ENCODE measurements around the gene ZBTB20. TPM values are rescaled to one million over a fixed set of nuclear protein-coding genes. Genes with fewer than 3 reads are reported as not detected.

ZBTB20 gene
- total RNA-seq, 4 donors from 2014 or later, result 46.1 to 102 (median 81.9) TPM

- DNase-seq (ENCODE audit: low spot score), result no peak
- no peak for TF ChIP-seq CTCF (IDR thresholded peaks at IDR 0.05)
- no peak for ATAC-seq (ENCODE audit: low FRiP score)
Observed at GRCh38 chr3:114668099-114668498, 479.0 kb downstream of the ZBTB20 start.

- no peak for TF ChIP-seq CTCF (IDR thresholded peaks at IDR 0.05)
- ATAC-seq (ENCODE audit: low FRiP score) (no peak), DNase-seq (ENCODE audit: low spot score) (no peak)
Observed at GRCh38 chr3:114666623-114667022, 480.5 kb downstream of the ZBTB20 start.

- no peak for ATAC-seq (ENCODE audit: low FRiP score)
- DNase-seq (ENCODE audit: low spot score), result no peak
- TF ChIP-seq CTCF (IDR thresholded peaks at IDR 0.05), result no peak
Observed at GRCh38 chr3:114664006-114664405, 483.1 kb downstream of the ZBTB20 start.

- no peak for TF ChIP-seq CTCF (IDR thresholded peaks at IDR 0.05)
- no peak for DNase-seq (ENCODE audit: low spot score)
- peak; percentile 28 for ATAC-seq (ENCODE audit: low FRiP score)
Observed at GRCh38 chr3:114660808-114661207, 486.3 kb downstream of the ZBTB20 start.

GRCh38 chr3:114660124-114660523 lies 487.0 kb downstream of the ZBTB20 start:
- peak; percentile 41 for ATAC-seq (ENCODE audit: low FRiP score)
- DNase-seq (ENCODE audit: low spot score), result no peak
- TF ChIP-seq CTCF (IDR thresholded peaks at IDR 0.05), result no peak

GRCh38 chr3:114659109-114660061 lies 487.7 kb downstream of the ZBTB20 start:
- ATAC-seq (ENCODE audit: low FRiP score) (no peak), DNase-seq (ENCODE audit: low spot score) (no peak)
- TF ChIP-seq CTCF (IDR thresholded peaks at IDR 0.05), result no peak

- DNase-seq (ENCODE audit: low spot score) (no peak), ATAC-seq (ENCODE audit: low FRiP score) (no peak)
- no peak for TF ChIP-seq CTCF (IDR thresholded peaks at IDR 0.05)
Observed at GRCh38 chr3:114651555-114651954, 495.5 kb downstream of the ZBTB20 start.

Data from omental fat pad (tissue), 4 donors.